Sigmoid colon (tissue), 7 donors: ENCODE results near the gene H2AZ2. TPM values are rescaled to one million over a fixed set of nuclear protein-coding genes. Genes with fewer than 3 reads are reported as not detected.

Experiments used
- DNase-seq: peaks from one replicate; pipeline ENCODE4 v3.0.0-alpha.2; 2019
- H3K27ac ChIP-seq, 4 donors: fragments of 200-600 bp; sonication (generic); one replicate each; pipeline ENCODE4 v1.5.1; 2016 to 2019; ENCODE audit warnings: mild to moderate bottlenecking in 1 of 4
- H3K27me3 ChIP-seq, 3 donors: fragments of 200-600 bp; sonication (generic); one replicate each; pipeline ENCODE4 v1.5.1; 2019; ENCODE audit warnings: mild to moderate bottlenecking in 1 of 3
- H3K36me3 ChIP-seq, 4 donors: fragments of 200-600 bp; sonication (generic); one replicate each; pipeline ENCODE4 v1.5.1; 2016 to 2019
- H3K4me1 ChIP-seq, 4 donors: fragments of 200-600 bp; sonication (generic); one replicate each; pipeline ENCODE4 v1.5.1; 2017 to 2019
- H3K4me3 ChIP-seq, 4 donors: fragments of 200-600 bp; sonication (generic); one replicate each; pipeline ENCODE4 v1.5.1; 2017 to 2019; ENCODE audit warnings: mild to moderate bottlenecking in 2 of 4, moderate library complexity in 1 of 4
- H3K9me3 ChIP-seq, 4 donors: fragments of 200-600 bp in 3 of 4; sonication (generic) in 3 of 4; one replicate each; pipeline versions ENCODE4 v1.5.1 to v1.6.1; 2013 to 2019
- CTCF ChIP-seq, 4 experiments: fragments of 450-650 bp in 3 of 4; fragments of 200-600 bp in 1 of 4; IDR thresholded peaks; one replicate each; pipeline ENCODE4 v1.5.1; 2016 to 2019; ENCODE audit warnings: antibody characterized with exemption in 4 of 4, mild to moderate bottlenecking in 3 of 4, moderate library complexity in 2 of 4
- EP300 ChIP-seq, 4 donors: sonication (generic); formaldehyde crosslinking; IDR thresholded peaks; one replicate each; pipeline ENCODE4 v1.6.1; 2017; ENCODE audit warnings: antibody characterized with exemption in 4 of 4
- POLR2A ChIP-seq, 2 donors: fragments of 450-650 bp; IDR thresholded peaks; one replicate each; pipeline ENCODE4 v1.6.1; 2016; ENCODE audit warnings: antibody characterized with exemption in 2 of 2, mild to moderate bottlenecking in 2 of 2, moderate library complexity in 2 of 2
- POLR2AphosphoS5 ChIP-seq, 4 donors: sonication (generic); formaldehyde crosslinking; IDR thresholded peaks; one replicate each; pipeline ENCODE4 v1.6.1; 2017; ENCODE audit warnings: antibody characterized with exemption in 4 of 4
- whole genome bisulfite sequencing, 2 donors: extraction: QIAGEN DNeasy Blood & Tissue Kit; methylation state at CpG; one replicate each; pipeline ENCODE4 v1.1.7; 2013; 5-methylcytosine and 5-hydroxymethylcytosine counted together
- intact Hi-C: fragments of 100-400 bp; cut with DNase I; formaldehyde crosslinking; loops from one replicate; pipeline ENCODE4 v1.15.1; 2023
- polyA plus RNA-seq, 3 donors: library from polyadenylated mRNA; stranded (reverse); fragments of 200-250 nt; gene quantifications; one replicate each; pipeline ENCODE4 v1.2.3, GENCODE V29; 2013
- total RNA-seq, 4 donors: library from RNA; depleted of rRNA; stranded (reverse); fragments of >200 nt; gene quantifications; one replicate each; pipeline ENCODE4 v1.1.0, GENCODE V29; 2016
- donor health status: healthy with polysubstance abuse.
- donor health status: Bipolar disorder and iron deficiency.
- donor health status: healthy.

The H2AZ2 gene
- total and polyA plus RNA-seq, 7 donors: 97.3 to 211 (median 158) TPM

GRCh38 chr7:44891791-44892190, 43.9 kb upstream of the H2AZ2 start:
- 63 to 83% methylated on average over 1 of the region's 1 CpG for WGBS, 2 donors
- DNase-seq: no peak
- H3K9me3 ChIP-seq: no peaks in the 10 kb centered on the region
- no peak overlapping the region for H3K27ac ChIP-seq
- H3K4me3 ChIP-seq: no peak overlapping the region
- TF ChIP-seq EP300 (IDR thresholded peaks at IDR 0.05): no peak
- TF ChIP-seq CTCF (IDR thresholded peaks at IDR 0.05): no peak
- TF ChIP-seq POLR2AphosphoS5 (IDR thresholded peaks at IDR 0.05): no peak
- no peak for TF ChIP-seq POLR2A (IDR thresholded peaks at IDR 0.05)
- intact Hi-C loops: no loop called here
- H3K4me1 ChIP-seq: peaks cover 0 to under 1% (median 0%) of the 10 kb centered on the region in 4 donors
- no peaks in the 10 kb centered on the region for H3K36me3 ChIP-seq
- no peaks in the 10 kb centered on the region for H3K27me3 ChIP-seq

- TF ChIP-seq EP300 (IDR thresholded peaks at IDR 0.05): no peak
- no peak for TF ChIP-seq POLR2AphosphoS5 (IDR thresholded peaks at IDR 0.05)
- no peak for TF ChIP-seq CTCF (IDR thresholded peaks at IDR 0.05)
- no peak for TF ChIP-seq POLR2A (IDR thresholded peaks at IDR 0.05)
- intact Hi-C loops: no loop called here
Observed at GRCh38 chr7:44891372-44891771, 43.5 kb upstream of the H2AZ2 start.

GRCh38 chr7:44889086-44889781, 41.3 kb upstream of the H2AZ2 start:
- no peak overlapping the region for H3K27ac ChIP-seq
- DNase-seq: no peak
- H3K4me1 ChIP-seq: peaks cover 0 to 16% (median 6%) of the 10 kb centered on the region in 4 donors
- no peak for TF ChIP-seq CTCF (IDR thresholded peaks at IDR 0.05)
- TF ChIP-seq EP300 (IDR thresholded peaks at IDR 0.05): no peak
- no peak for TF ChIP-seq POLR2AphosphoS5 (IDR thresholded peaks at IDR 0.05)
- no peak for TF ChIP-seq POLR2A (IDR thresholded peaks at IDR 0.05)
- intact Hi-C loops: loop anchor here (5.0 to 10.0 kb wide), 4 partner anchors 108 to 804 kb away; partner anchors contain the start of genes OGDH, POLM and ZMIZ2
- no peaks in the 10 kb centered on the region for H3K36me3 ChIP-seq
- H3K27me3 ChIP-seq: no peaks in the 10 kb centered on the region
- WGBS, 2 donors: 90 to 95% methylated on average over 5 of the region's 5 CpGs
- no peak overlapping the region for H3K4me3 ChIP-seq
- H3K9me3 ChIP-seq: no peaks in the 10 kb centered on the region

More at GRCh38 chr7:44891372-44891771, 43.5 kb upstream of the H2AZ2 start:
- Histone ChIP-seq H3K36me3 (no peaks in the 10 kb centered on the region), H3K9me3 (no peaks in the 10 kb centered on the region), H3K27me3 (no peaks in the 10 kb centered on the region), H3K27ac (no peak overlapping the region), H3K4me3 (no peak overlapping the region), H3K4me1 (peaks cover 0 to 4% (median under 1%) of the 10 kb centered on the region in 4 donors)
- 37 to 73% methylated on average over 2 of the region's 2 CpGs for WGBS, 2 donors
- no peak for DNase-seq

GRCh38 chr7:44887293-44887692, 39.4 kb upstream of the H2AZ2 start:
- H3K9me3 ChIP-seq: no peaks in the 10 kb centered on the region
- H3K4me1 ChIP-seq: peaks cover 0 to 35% (median 25%) of the 10 kb centered on the region in 4 donors
- intact Hi-C loops: loop anchor here (5.0 to 10.0 kb wide), 4 partner anchors 110 to 802 kb away; partner anchors contain the start of genes OGDH, POLM and ZMIZ2
- H3K4me3 ChIP-seq: no peak overlapping the region
- no peak for TF ChIP-seq CTCF (IDR thresholded peaks at IDR 0.05)
- no peaks in the 10 kb centered on the region for H3K36me3 ChIP-seq
- H3K27ac ChIP-seq: peak overlapping the region in 1 of 4 donors; percentile 100
- 84 to 88% methylated on average over 6 of the region's 6 CpGs for WGBS, 2 donors
- no peaks in the 10 kb centered on the region for H3K27me3 ChIP-seq
- no peak for DNase-seq
